Measurements from ENCODE around the gene FADS3.

The FADS3 gene

GRCh38 chr11:61891331-61892084 is at the start of gene FADS3:
TSS of gene FADS3 (minus strand) at chr11:61891545. CDS start at chr11:61891381, 164 bp downstream.
- TF ChIP-seq CTCF (IDR thresholded peaks at IDR 0.05; ENCODE audit: low read depth, low read length, missing control alignments), result no peak
- DNase-seq (ENCODE audit: low read depth), result no peak
- H3K4me3 ChIP-seq (ENCODE audit: low read depth, low read length), result peak within 1 kb of the TSS; percentile 71

DNA sequence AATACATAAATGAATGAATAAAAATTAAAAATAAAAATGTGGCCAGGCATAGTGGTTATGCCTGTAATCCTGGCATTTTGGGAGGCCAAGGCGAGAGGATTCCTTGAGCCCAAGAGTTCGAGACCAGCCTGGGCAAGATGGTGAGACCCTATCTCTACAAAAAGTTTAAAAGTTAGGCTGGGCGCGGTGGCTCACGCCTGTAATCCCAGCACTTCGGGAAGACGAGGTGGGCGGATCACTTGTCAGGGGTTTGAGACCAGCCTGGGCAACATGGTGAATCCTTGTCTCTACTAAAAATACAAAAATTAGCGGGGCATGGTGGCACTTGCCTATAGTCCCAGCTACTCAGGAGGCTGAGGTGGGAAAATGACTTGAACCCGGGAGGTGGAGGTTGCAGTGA is 49.1 kb upstream of the FADS3 start:
- no peak for DNase-seq (ENCODE audit: low read depth)
- TF ChIP-seq CTCF (IDR thresholded peaks at IDR 0.05; ENCODE audit: low read depth, low read length, missing control alignments), result no peak
- no peak overlapping the region for H3K4me3 ChIP-seq (ENCODE audit: low read depth, low read length)

- no peak for TF ChIP-seq CTCF (IDR thresholded peaks at IDR 0.05; ENCODE audit: low read depth, low read length, missing control alignments)
- DNase-seq (ENCODE audit: low read depth), result no peak
- no peak overlapping the region for H3K4me3 ChIP-seq (ENCODE audit: low read depth, low read length)
Measured at GRCh38 chr11:61935861-61936260, 44.5 kb upstream of the FADS3 start.

GRCh38 chr11:61930933-61931332 is 39.6 kb upstream of the FADS3 start:
- no peak for DNase-seq (ENCODE audit: low read depth)
- no peak overlapping the region for H3K4me3 ChIP-seq (ENCODE audit: low read depth, low read length)
- TF ChIP-seq CTCF (IDR thresholded peaks at IDR 0.05; ENCODE audit: low read depth, low read length, missing control alignments), result no peak

GRCh38 chr11:61928606-61929005 is 37.3 kb upstream of the FADS3 start:
- no peak overlapping the region for H3K4me3 ChIP-seq (ENCODE audit: low read depth, low read length)
- DNase-seq (ENCODE audit: low read depth), result no peak
- TF ChIP-seq CTCF (IDR thresholded peaks at IDR 0.05; ENCODE audit: low read depth, low read length, missing control alignments), result no peak

DNA sequence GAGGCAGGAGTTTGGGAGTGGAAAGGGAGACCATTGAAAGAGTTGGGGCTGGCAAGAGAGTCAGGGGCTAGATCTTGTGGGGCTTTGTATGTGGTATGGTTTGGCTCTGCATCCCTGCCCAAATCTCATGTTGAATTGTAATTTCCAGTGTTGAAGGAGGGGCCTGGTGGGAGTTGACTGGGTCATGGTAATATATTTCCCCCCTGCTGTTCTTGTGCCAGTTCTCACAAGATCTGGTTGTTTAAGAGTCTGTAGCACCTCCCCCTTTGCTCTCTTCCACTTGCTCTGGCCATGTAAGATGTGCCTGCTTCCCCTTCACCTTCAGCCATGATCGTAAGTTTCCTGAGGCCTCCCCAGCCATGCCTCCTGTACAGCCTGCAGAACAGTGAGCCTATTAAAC is 36.2 kb upstream of the FADS3 start:
- DNase-seq (ENCODE audit: low read depth), result no peak
- TF ChIP-seq CTCF (IDR thresholded peaks at IDR 0.05; ENCODE audit: low read depth, low read length, missing control alignments), result no peak
- H3K4me3 ChIP-seq (ENCODE audit: low read depth, low read length), result no peak overlapping the region

DNA sequence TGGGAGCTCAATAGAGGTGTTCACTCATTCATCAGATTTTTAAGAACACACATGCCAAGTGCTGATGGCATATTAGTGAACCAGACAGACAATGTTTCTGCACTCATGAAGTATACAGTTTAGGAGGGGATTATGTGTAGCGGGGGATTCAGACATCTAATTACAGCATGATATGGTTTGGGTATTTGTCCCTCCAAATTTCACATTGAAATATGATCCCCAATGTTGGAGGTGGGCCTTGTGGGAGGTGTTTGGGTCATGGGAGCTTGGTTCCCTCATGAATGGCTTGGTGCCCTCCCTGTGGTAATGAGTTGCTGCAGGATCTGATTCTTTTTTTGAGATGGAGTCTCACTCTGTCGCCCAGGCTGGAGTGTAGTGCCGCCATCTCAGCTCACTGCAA is 34.9 kb upstream of the FADS3 start:
- no peak overlapping the region for H3K4me3 ChIP-seq (ENCODE audit: low read depth, low read length)
- DNase-seq (ENCODE audit: low read depth), result no peak

More for the DNA sequence above, 34.9 kb upstream of the FADS3 start:
- TF ChIP-seq CTCF (IDR thresholded peaks at IDR 0.05; ENCODE audit: low read depth, low read length, missing control alignments), result no peak
